Measurements from ENCODE around the gene CD2. TPM values are rescaled to one million over a fixed set of nuclear protein-coding genes. Genes with fewer than 3 reads are reported as not detected.

The CD2 gene
- total and polyA plus RNA-seq, 2 of the 8 experiments (the other 6 are each of a cell fraction or from before 2014, with no cell fraction given) = not detected

GRCh38 chr1:116725798-116726197 lies 28.4 kb upstream of the CD2 start:
- no peak overlapping the region; the same call in 1 of the 2 replicates for H3K18ac ChIP-seq (ENCODE audit: extremely low read depth, low read length)
- H3K27ac ChIP-seq (ENCODE audit: low read depth, low read length) = no peak overlapping the region
- H2BK5ac ChIP-seq (ENCODE audit: low read depth, low read length) = no peak overlapping the region
- no peak overlapping the region for H4K5ac ChIP-seq (ENCODE audit: insufficient read length, low read depth, low read length)
- TF ChIP-seq CEBPB (IDR thresholded peaks at IDR 0.05; ENCODE audit: low read depth, low read length) = no peak
- no peak for TF ChIP-seq SIN3A (conservative IDR thresholded peaks at IDR 0.05 in 1 of 2, IDR thresholded peaks at IDR 0.05 in 1 of 2; ENCODE audit: low read depth in 1 of 2, low read length in 2 of 2)
- no peak for TF ChIP-seq KDM5A (IDR thresholded peaks at IDR 0.05; ENCODE audit: low read length)
- TF ChIP-seq SRF (IDR thresholded peaks at IDR 0.05; ENCODE audit: low read depth, low read length) = no peak
- TF ChIP-seq FOSL1 (IDR thresholded peaks at IDR 0.05; ENCODE audit: insufficient read depth, low read depth, low read length) = no peak
- no peak for TF ChIP-seq CBX8 (IDR thresholded peaks at IDR 0.05; ENCODE audit: borderline replicate concordance, low read depth, low read length)
- TF ChIP-seq EGR1 (IDR thresholded peaks at IDR 0.05; ENCODE audit: borderline replicate concordance, low read depth, low read length) = no peak
- TF ChIP-seq TBP (IDR thresholded peaks at IDR 0.05; ENCODE audit: low read depth, low read length) = no peak
- TF ChIP-seq USF2 (IDR thresholded peaks at IDR 0.05; ENCODE audit: low read length) = no peak
- TF ChIP-seq, protein P1, sequence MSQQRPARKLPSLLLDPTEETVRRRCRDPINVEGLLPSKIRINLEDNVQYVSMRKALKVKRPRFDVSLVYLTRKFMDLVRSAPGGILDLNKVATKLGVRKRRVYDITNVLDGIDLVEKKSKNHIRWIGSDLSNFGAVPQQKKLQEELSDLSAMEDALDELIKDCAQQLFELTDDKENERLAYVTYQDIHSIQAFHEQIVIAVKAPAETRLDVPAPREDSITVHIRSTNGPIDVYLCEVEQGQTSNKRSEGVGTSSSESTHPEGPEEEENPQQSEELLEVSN (IDR thresholded peaks at IDR 0.05) = no peak
- no peak for TF ChIP-seq MAX (IDR thresholded peaks at IDR 0.05)
- TF ChIP-seq EZH2 (IDR thresholded peaks at IDR 0.05; ENCODE audit: low read depth, low read length, severe bottlenecking) = no peak
- no peak for TF ChIP-seq POLR2AphosphoS5 (IDR thresholded peaks at IDR 0.05; ENCODE audit: low read depth, low read length)
- no peak overlapping the region for H3K14ac ChIP-seq (ENCODE audit: insufficient read length)
- no peaks in the 10 kb centered on the region for H3K79me1 ChIP-seq (ENCODE audit: low read depth, low read length)
- no peak overlapping the region for H4K8ac ChIP-seq (ENCODE audit: extremely low read depth, insufficient read depth, low read length)
- H3K4ac ChIP-seq (replicated peaks; ENCODE audit: insufficient read length, low read depth, low read length) = no peak overlapping the region
- H3K36me3 ChIP-seq (ENCODE audit: control insufficient read depth in 2 of 4, insufficient read depth in 4 of 4, low read length in 3 of 4) = no peaks in the 10 kb centered on the region
- no peak overlapping the region for H3K56ac ChIP-seq (replicated peaks; ENCODE audit: insufficient read length, low read depth, low read length)
- CTCF ChIA-PET (ENCODE audit: partially characterized antibody) = interaction anchor here (0.7 to 7.3 kb wide), 28 partner anchors 8 to 381 kb away, joined by 3 to 62 read pairs (median 5); no protein-coding TSS in a partner anchor
- H4K91ac ChIP-seq (replicated peaks; ENCODE audit: insufficient read length, low read length) = no peak overlapping the region
- H3K4me3 ChIP-seq (ENCODE audit: extremely low read depth in 1 of 4, insufficient read depth in 2 of 4, low read depth in 3 of 4, low read length in 4 of 4) = no peak overlapping the region
- H3K9ac ChIP-seq (replicated peaks in 1 of 4; ENCODE audit: extremely low read depth in 1 of 4, low read depth in 3 of 4, low read length in 3 of 4) = no peak overlapping the region
- H3K79me2 ChIP-seq (ENCODE audit: control insufficient read depth in 1 of 2, insufficient read depth in 2 of 2, low read length in 2 of 2) = no peaks in the 10 kb centered on the region
- H3K23ac ChIP-seq (ENCODE audit: insufficient read length) = no peak overlapping the region
- no peak for FAIRE-seq
- no peaks in the 10 kb centered on the region for H3K23me2 ChIP-seq (ENCODE audit: low read depth, low read length)
- no peak overlapping the region for H2AFZ ChIP-seq (ENCODE audit: low read length)
- no peak overlapping the region for H2BK20ac ChIP-seq (ENCODE audit: low read length)
- H3K4me2 ChIP-seq (ENCODE audit: insufficient read depth in 1 of 2, low read depth in 2 of 2, low read length in 2 of 2) = no peak overlapping the region
- no peak overlapping the region for H2BK12ac ChIP-seq (ENCODE audit: low read depth, low read length)
- no peaks in the 10 kb centered on the region for H4K20me1 ChIP-seq (replicated peaks in 1 of 2; ENCODE audit: control insufficient read depth in 1 of 2, insufficient read depth in 2 of 2, low read length in 2 of 2)
- no peaks in the 10 kb centered on the region for H3K4me1 ChIP-seq (replicated peaks in 1 of 4; ENCODE audit: control insufficient read depth in 3 of 4, insufficient read depth in 4 of 4, low read length in 3 of 4)
- POLR2A ChIA-PET (ENCODE audit: partially characterized antibody) = no interaction called here
- WGBS, 2 experiments (ENCODE audit: extremely low coverage in 1 of 2, insufficient coverage in 1 of 2, insufficient read length in 1 of 2, insufficient replicate concordance in 2 of 2, low coverage in 1 of 2, low lambda C conversion rate in 2 of 2, missing lambda C conversion rate in 1 of 2) = 83% methylated on average over 3 of the region's 3 CpGs; no CpG with 5 or more reads in 1 of the 2 experiments
- H2BK120ac ChIP-seq (replicated peaks; ENCODE audit: low read depth, low read length) = no peak overlapping the region
- no peak overlapping the region for H2AK5ac ChIP-seq (ENCODE audit: low read depth, low read length)
- DNase-seq (ENCODE audit: low read depth in 1 of 2, low spot score in 2 of 2) = no peak
- no peaks in the 10 kb centered on the region for H3K9me3 ChIP-seq (ENCODE audit: insufficient read depth in 2 of 2, low read depth in 1 of 2, low read length in 1 of 2)
- H3K27me3 ChIP-seq (replicated peaks in 1 of 4; ENCODE audit: control insufficient read depth in 3 of 4, extremely low read depth in 1 of 4, insufficient read depth in 3 of 4, low read length in 3 of 4) = no peaks in the 10 kb centered on the region
- no peak overlapping the region for H2BK15ac ChIP-seq (ENCODE audit: low read length)

Measured in H1 (cell line).